NT2/D1 (cell line): ENCODE data around the gene NRL.

Experiments used
- DNase-seq: peaks from one replicate; pipeline ENCODE4 v3.0.0-alpha.2; 2011; ENCODE audit warnings: low read depth, low spot score
- H3K27me3 ChIP-seq: 2 replicates; pipeline ENCODE4 v1.6.0; 2011; ENCODE audit warnings: mild to moderate bottlenecking; ENCODE audit not compliant: insufficient read length, insufficient read depth
- H3K36me3 ChIP-seq: 2 replicates; pipeline ENCODE4 v1.6.1; 2011; ENCODE audit warnings: mild to moderate bottlenecking, low read length, mixed read lengths; ENCODE audit not compliant: insufficient read depth, insufficient read length
- H3K4me1 ChIP-seq: 2 replicates; pipeline ENCODE4 v1.5.1; 2011; ENCODE audit not compliant: insufficient read depth, insufficient read length
- H3K4me3 ChIP-seq: 2 replicates; pipeline ENCODE4 v1.5.1; 2011; ENCODE audit warnings: low read depth; ENCODE audit not compliant: insufficient read length
- H3K9ac ChIP-seq: 2 replicates; pipeline ENCODE4 v1.6.0; 2011; ENCODE audit warnings: low read depth; ENCODE audit not compliant: insufficient read length
- H3K9me3 ChIP-seq: 2 replicates; pipeline ENCODE4 v1.5.1; 2011; ENCODE audit warnings: mild to moderate bottlenecking, low read length; ENCODE audit not compliant: insufficient read depth
- SUZ12 ChIP-seq: IDR thresholded peaks from 2 replicates; pipeline ENCODE4 v1.6.1; 2011; ENCODE audit not compliant: insufficient read length, insufficient read depth; ENCODE audit errors: extremely low read depth
- YY1 ChIP-seq: IDR thresholded peaks from 2 replicates; pipeline ENCODE4 v1.6.1; 2011; ENCODE audit not compliant: insufficient read length, insufficient read depth
- ZNF274 ChIP-seq: IDR thresholded peaks from 2 replicates; pipeline ENCODE4 v1.6.1; 2011; ENCODE audit warnings: mild to moderate bottlenecking, low read depth, low read length

Gene NRL

GRCh38 chr14:24079491-24080141 lies 35.1 kb downstream of the NRL start:
- H3K9ac ChIP-seq, result no peak overlapping the region
- peaks cover 4% of the 10 kb centered on the region for H3K4me1 ChIP-seq
- no peaks in the 10 kb centered on the region for H3K36me3 ChIP-seq
- no peaks in the 10 kb centered on the region for H3K9me3 ChIP-seq
- peaks cover 55% of the 10 kb centered on the region for H3K27me3 ChIP-seq
- no peak overlapping the region for H3K4me3 ChIP-seq
- no peak for DNase-seq
- TF ChIP-seq SUZ12, result no peak
- TF ChIP-seq ZNF274, result no peak
- TF ChIP-seq YY1, result no peak

GRCh38 chr14:24078146-24078545 lies 36.6 kb downstream of the NRL start:
- TF ChIP-seq YY1 (no peak), SUZ12 (no peak), ZNF274 (no peak)
- no peaks in the 10 kb centered on the region for H3K9me3 ChIP-seq
- peaks cover 43% of the 10 kb centered on the region for H3K27me3 ChIP-seq
- H3K4me3 ChIP-seq, result no peak overlapping the region
- no peak overlapping the region for H3K9ac ChIP-seq
- DNase-seq, result no peak
- H3K4me1 ChIP-seq, result peaks cover 4% of the 10 kb centered on the region
- no peaks in the 10 kb centered on the region for H3K36me3 ChIP-seq

- no peak for DNase-seq
- TF ChIP-seq YY1, result no peak
- TF ChIP-seq ZNF274, result no peak
- no peak for TF ChIP-seq SUZ12
- no peaks in the 10 kb centered on the region for H3K36me3 ChIP-seq
- no peaks in the 10 kb centered on the region for H3K9me3 ChIP-seq
- no peak overlapping the region for H3K4me3 ChIP-seq
- H3K9ac ChIP-seq, result no peak overlapping the region
- peaks cover 33% of the 10 kb centered on the region for H3K27me3 ChIP-seq
- H3K4me1 ChIP-seq, result peaks cover 9% of the 10 kb centered on the region
These were observed 37.7 kb downstream of the NRL start for GRCh38 chr14:24077086-24077485.

GRCh38 chr14:24076302-24076601 lies 38.5 kb downstream of the NRL start:
- no peak overlapping the region for H3K9ac ChIP-seq
- H3K4me1 ChIP-seq, result peaks cover 12% of the 10 kb centered on the region
- no peak overlapping the region for H3K4me3 ChIP-seq
- TF ChIP-seq YY1, result no peak
- TF ChIP-seq ZNF274, result no peak
- TF ChIP-seq SUZ12, result no peak
- H3K36me3 ChIP-seq, result no peaks in the 10 kb centered on the region
- H3K9me3 ChIP-seq, result no peaks in the 10 kb centered on the region
- peaks cover 24% of the 10 kb centered on the region for H3K27me3 ChIP-seq
- no peak for DNase-seq

GRCh38 chr14:24075485-24076301 lies 39.1 kb downstream of the NRL start:
- H3K36me3 ChIP-seq, result no peaks in the 10 kb centered on the region
- H3K27me3 ChIP-seq, result peaks cover 19% of the 10 kb centered on the region
- DNase-seq, result no peak

GRCh38 chr14:24074625-24075484 lies 39.9 kb downstream of the NRL start:
- H3K4me3 ChIP-seq, result no peak overlapping the region
- H3K9ac ChIP-seq, result no peak overlapping the region
- no peaks in the 10 kb centered on the region for H3K9me3 ChIP-seq
- no peak for DNase-seq
- no peaks in the 10 kb centered on the region for H3K36me3 ChIP-seq
- H3K27me3 ChIP-seq, result peaks cover 11% of the 10 kb centered on the region
- no peak for TF ChIP-seq YY1
- no peak for TF ChIP-seq SUZ12
- TF ChIP-seq ZNF274, result no peak
- peaks cover 8% of the 10 kb centered on the region for H3K4me1 ChIP-seq

More at GRCh38 chr14:24075485-24076301, 39.1 kb downstream of the NRL start:
- Histone ChIP-seq H3K9me3 (no peaks in the 10 kb centered on the region), H3K4me1 (peaks cover 12% of the 10 kb centered on the region), H3K4me3 (no peak overlapping the region), H3K9ac (no peak overlapping the region)
- TF ChIP-seq SUZ12 (no peak), ZNF274 (no peak), YY1 (no peak)
